Pulmonary artery endothelial cell (primary cell): Measurements from ENCODE around the gene PLEKHA8. TPM values are rescaled to one million over a fixed set of nuclear protein-coding genes. Genes with fewer than 3 reads are reported as not detected.

Experiments used
- DNase-seq: peaks from one replicate; pipeline ENCODE4 v3.0.0-alpha.2; 2011; ENCODE audit warnings: low read depth, low spot score
- total RNA-seq: library from RNA; depleted of rRNA; stranded (reverse); fragments of >200 nt; gene quantifications from 2 replicates; pipeline ENCODE4 v1.2.3, GENCODE V29; 2014

PLEKHA8 gene
- total RNA-seq, 1 donor from 2014 or later: 12.7 TPM

- DNase-seq: no peak
These were observed 116.6 kb downstream of the PLEKHA8 start for GRCh38 chr7:30144657-30145306.

- DNase-seq: no peak
These were observed 117.3 kb downstream of the PLEKHA8 start for GRCh38 chr7:30145426-30145970.

DNA sequence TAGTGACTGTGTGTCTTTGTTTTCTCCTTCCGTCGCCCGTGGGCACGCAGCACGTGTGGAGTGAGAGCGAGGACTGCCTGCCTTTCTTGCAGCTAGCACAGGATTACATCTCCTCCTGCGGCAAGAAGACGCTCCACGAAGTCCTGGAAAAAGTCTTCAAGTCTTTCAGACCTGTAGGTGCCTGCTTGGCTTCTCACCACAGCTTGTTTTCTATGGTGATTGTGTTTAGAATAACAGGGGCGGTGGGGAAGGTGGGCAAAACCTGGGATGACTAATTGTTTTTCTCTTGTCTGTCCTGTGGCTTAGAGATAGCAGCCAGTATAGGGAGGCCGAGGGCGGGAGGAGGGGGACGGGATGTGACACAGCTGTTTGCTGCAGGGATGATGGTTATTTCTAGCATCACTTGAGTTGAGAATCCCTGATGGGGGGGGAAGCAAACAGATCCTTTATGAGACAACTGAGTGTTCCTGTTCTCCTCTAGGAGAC, 118.0 kb downstream of the PLEKHA8 start:
- DNase-seq: no peak

DNA sequence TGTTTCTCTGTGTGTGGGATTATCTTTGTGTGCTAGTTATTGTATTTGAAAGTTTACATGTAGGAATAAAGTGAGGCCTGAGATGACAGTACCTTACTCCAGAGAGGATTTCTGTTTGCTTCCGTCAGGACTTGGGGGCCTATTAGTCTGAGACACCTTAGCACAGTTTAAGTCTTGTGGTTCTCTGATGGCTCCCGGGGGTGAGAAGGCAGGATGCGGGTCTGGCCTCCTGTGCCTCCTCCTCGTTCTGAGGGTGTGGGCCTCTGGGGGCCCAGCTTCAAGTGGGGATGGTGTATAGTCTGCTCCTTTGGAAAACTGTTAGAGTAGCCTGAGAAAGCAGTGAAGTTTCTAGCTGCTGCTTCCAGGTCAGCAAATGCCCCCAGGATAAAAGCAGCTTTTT, 119.0 kb downstream of the PLEKHA8 start:
- DNase-seq: no peak

- DNase-seq: no peak
These were observed 119.6 kb downstream of the PLEKHA8 start for GRCh38 chr7:30147785-30148184.

- DNase-seq: no peak
These were observed 120.2 kb downstream of the PLEKHA8 start for GRCh38 chr7:30148426-30148825.

DNA sequence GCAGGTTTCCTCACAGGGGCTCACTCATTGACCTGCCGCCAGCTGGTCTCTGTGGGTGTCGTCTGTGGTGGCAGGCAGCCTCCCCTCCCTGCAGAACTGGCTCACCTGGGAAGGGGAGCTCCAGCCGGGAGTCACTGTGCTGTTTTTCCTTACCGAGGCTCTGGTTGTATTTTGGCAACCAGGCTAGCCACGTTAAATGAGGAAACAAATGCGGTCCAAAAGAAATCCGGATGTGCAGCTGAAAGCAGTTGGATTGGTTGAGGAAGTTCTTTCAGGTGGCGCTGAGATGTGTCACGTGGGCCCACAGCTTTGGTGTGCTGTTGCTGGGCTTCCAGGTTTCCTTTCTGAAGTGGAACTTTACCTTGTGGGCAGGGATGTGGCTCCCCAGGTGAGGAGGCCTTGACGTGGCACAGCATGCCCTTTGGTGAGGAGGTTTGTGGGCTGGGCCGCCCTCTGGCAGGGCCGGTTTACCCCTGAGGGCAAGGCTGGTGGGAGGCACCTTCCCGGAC, 120.8 kb downstream of the PLEKHA8 start:
- no peak for DNase-seq

DNA sequence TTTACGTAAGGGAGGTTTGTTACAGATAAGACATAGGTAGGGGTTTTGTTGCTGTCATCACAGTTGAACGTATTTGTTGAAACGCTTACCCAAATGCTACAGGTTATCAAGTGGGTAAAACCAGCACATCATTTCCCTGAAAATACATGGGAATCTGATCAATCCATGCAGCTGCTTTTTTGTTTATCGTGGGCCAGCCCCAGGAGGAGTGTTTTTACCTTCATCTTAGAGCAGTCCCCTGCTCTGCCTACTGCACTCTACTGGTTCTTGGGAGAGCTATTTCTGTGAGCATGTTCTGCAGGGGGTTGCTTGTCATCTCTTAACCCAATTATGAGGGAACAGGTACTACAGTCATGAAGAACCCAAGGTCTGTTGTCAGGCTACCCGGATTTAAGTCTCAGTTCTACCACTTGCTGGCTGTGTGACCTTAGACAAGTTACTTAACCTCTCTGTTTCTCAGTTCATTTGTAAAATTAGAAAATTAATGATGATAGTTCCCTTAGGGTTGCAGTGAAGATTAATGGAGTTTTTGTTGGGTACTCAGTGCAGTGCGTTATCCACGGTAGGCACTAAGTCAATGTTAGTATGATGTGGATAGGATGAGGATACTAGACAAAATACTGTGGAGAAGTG, 121.5 kb downstream of the PLEKHA8 start:
- DNase-seq: no peak

DNA sequence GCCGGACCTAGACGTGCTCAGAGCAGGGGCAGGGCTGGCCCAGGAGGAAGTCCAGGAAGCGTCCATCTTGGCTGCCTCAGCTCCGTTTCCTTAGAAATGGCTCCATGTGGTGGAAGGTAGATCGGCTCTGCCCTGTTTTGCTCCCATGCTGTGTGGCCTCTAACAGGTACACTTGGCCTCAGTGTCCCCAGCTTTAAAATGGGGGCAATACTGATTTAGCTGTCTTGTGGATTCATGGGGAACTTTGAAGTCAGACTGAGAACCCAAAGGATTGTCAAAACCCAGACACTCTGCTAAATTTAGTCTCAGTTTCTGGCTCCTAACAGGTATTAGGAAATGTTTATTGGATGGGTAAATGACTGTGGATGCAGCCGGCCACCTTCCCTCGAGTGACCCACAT, 122.5 kb downstream of the PLEKHA8 start:
- no peak for DNase-seq

- no peak for DNase-seq
These were observed 125.9 kb downstream of the PLEKHA8 start for GRCh38 chr7:30154111-30154587.

DNA sequence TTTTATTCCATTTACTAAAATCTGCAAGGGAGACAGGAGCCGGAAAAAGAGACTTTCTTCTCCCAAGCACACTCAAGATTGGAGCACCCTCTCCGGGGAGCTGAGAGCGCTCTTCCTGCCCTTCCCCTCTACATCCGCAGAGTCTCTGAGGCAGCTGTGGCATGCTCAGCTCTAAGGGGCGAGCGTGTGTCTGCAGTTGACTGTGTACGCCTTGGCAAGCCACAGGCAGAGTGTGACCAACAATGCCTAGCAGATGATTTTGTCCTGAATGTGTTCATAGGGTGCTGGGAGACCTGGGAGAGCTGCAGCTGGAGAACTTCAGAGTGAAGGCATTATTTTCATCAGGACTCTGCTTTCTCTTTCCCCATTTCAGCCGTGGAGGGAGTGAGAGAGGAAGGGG, 127.3 kb downstream of the PLEKHA8 start:
- DNase-seq: no peak

- no peak for DNase-seq
These were observed 129.0 kb downstream of the PLEKHA8 start for GRCh38 chr7:30157204-30157603.

GRCh38 chr7:30159163-30159562, 131.0 kb downstream of the PLEKHA8 start:
- no peak for DNase-seq

GRCh38 chr7:30159698-30160143, 131.5 kb downstream of the PLEKHA8 start:
- DNase-seq: no peak

- DNase-seq: no peak
These were observed 132.1 kb downstream of the PLEKHA8 start for GRCh38 chr7:30160329-30160728.

DNA sequence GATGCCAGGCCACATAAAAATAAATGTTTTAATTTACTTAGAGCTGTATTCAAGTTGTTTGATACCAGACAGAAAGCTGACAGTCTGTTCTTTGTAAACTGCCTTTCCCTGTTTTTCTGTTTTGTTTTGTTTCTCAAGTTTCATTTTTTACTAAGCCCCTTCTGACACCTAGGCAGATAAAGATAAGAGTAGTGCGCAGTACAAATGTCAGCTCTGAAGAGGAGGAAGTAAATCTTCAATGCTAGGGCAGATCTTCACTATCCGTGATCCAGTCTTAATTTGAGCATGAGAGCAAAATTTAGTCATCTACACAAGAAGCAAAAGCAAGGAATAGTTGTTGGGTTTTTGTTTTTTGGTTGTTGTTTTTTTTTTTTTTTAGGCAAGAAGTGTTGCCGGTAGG, 133.9 kb downstream of the PLEKHA8 start:
- no peak for DNase-seq

GRCh38 chr7:30162622-30163124, 134.5 kb downstream of the PLEKHA8 start:
- DNase-seq: no peak

DNA sequence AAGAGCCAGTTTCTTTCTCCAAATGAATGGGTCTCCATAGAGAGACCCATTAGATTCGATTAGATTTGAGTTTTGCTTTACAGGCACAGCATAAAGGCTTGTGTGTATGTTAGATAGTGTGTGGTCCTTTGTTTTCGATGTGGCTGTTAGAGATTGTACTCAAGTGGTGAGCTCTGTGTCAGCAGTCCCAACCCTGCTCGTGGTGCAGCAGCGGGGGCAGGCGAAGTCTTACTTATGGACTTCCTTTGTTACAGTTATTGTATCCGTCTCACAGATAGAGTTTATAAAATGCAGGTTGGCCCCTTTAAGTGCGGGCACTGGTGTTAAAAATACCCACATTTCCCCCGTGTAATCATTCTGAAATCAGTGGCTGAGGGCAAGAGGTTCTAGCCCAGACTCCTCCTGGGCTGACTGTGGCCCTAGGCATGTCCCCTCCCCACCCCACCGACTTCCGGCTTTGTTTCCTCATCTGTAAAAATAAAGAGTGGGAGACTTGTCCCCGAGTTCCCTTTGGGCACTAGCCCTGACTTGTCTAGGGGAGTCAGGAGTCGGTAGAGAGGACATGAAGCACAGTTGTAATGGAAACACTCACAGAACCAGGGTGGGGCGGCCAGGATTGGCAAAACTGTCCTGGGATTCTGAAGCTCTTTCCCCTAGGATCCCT, 135.2 kb downstream of the PLEKHA8 start:
- no peak for DNase-seq

GRCh38 chr7:30164567-30164966, 136.4 kb downstream of the PLEKHA8 start:
- DNase-seq: no peak

GRCh38 chr7:30165590-30165989, 137.4 kb downstream of the PLEKHA8 start:
- DNase-seq: no peak

DNA sequence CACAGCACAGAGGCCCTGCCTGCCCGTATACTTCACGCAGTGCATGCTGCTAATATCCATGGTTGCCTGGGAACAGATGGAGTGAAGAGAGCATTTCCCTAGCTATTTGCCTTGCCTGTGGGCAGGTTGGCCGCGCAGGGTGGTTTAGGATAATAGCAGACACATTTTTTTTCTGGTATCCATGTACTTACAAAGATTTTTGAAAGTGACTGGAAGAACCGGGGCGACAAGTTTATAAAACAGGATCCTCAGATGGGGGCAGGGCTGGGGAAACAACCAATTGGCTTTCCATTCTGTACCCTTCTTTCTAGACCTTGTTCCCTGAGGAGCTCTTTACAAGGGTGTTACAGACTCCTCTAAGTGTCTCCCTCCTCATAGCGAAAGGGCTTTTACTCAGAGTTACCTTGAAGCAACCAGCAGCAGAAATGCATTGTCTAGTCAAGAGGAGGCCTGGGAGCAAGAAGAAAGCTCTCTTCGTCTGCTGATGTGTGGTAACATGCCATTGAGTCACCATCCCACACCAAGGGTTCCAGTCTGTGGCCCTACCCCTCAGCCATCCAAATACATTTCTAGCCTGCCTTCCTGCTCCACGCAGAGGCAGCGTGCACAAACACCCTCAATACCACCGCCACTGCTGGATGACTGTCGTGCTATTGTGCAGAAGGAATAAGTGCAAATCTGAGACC, 138.1 kb downstream of the PLEKHA8 start:
- DNase-seq: no peak
